AG09309 (cell line): ENCODE measurements around the gene TGFBRAP1.

ENCODE experiments used
- DNase-seq: peaks from one replicate; pipeline ENCODE4 v3.0.0-alpha.2; 2010; ENCODE audit warnings: low read depth
- H3K4me3 ChIP-seq: 2 replicates; pipeline ENCODE4 v1.5.1; 2011; ENCODE audit warnings: mild to moderate bottlenecking, low read depth, low read length, moderate library complexity; ENCODE audit not compliant: control insufficient read depth
- CTCF ChIP-seq: IDR thresholded peaks from 2 replicates; pipeline ENCODE4 v1.5.1; 2011; ENCODE audit warnings: mild to moderate bottlenecking, low read depth, low read length, inconsistent platforms; ENCODE audit not compliant: insufficient read depth, control insufficient read depth; ENCODE audit errors: missing control alignments

The TGFBRAP1 gene

GRCh38 chr2:105238664-105239240 is 90.8 kb downstream of the TGFBRAP1 start:
- DNase-seq = no peak
- H3K4me3 ChIP-seq = no peak overlapping the region
- TF ChIP-seq CTCF = no peak

- no peak for DNase-seq
- no peak overlapping the region for H3K4me3 ChIP-seq
- TF ChIP-seq CTCF = no peak
These were observed 92.3 kb downstream of the TGFBRAP1 start for GRCh38 chr2:105237045-105237765.

GRCh38 chr2:105236060-105236424 is 93.5 kb downstream of the TGFBRAP1 start:
- no peak for TF ChIP-seq CTCF
- no peak overlapping the region for H3K4me3 ChIP-seq
- no peak for DNase-seq

DNA sequence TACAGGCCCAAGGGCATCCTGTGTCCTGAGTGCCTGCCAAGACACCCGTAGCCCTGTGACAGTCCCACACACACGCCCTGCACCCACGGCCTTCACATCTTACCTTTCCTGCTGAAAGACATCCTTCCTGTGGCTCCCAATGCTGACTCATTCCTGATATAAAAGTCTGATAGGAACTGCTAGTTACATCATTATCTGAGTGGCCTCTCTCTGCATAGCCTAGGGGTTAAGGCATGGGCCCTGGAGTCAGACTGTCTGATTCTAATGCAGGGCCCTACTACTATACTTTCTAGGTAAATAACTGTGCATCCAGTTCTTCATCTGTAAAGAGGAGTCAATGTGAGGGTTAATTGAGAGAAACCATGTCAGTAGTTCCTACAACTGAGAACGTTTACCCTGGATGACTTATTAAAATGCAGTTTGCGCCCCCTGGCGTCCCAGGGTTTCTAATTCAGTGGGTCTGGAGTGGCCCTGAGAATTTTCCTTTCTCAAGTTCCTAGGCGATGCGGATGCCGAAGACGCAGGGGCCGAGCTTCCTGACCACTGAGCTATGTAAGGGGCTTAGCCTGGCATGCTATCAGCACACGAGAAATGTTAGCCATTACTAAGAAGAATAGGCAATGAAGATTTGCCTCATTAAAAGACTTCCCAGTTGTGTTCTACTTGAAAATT is 94.0 kb downstream of the TGFBRAP1 start:
- DNase-seq = no peak
- TF ChIP-seq CTCF = peak; percentile 77
- H3K4me3 ChIP-seq = no peak overlapping the region

GRCh38 chr2:105231232-105231619 is 98.3 kb downstream of the TGFBRAP1 start:
- TF ChIP-seq CTCF = no peak
- H3K4me3 ChIP-seq = no peak overlapping the region
- DNase-seq = no peak

GRCh38 chr2:105224444-105224843 is 105.1 kb downstream of the TGFBRAP1 start:
- H3K4me3 ChIP-seq = no peak overlapping the region
- DNase-seq = no peak
- TF ChIP-seq CTCF = no peak
